ENCODE data around the gene FCHSD2.

Gene FCHSD2

DNA sequence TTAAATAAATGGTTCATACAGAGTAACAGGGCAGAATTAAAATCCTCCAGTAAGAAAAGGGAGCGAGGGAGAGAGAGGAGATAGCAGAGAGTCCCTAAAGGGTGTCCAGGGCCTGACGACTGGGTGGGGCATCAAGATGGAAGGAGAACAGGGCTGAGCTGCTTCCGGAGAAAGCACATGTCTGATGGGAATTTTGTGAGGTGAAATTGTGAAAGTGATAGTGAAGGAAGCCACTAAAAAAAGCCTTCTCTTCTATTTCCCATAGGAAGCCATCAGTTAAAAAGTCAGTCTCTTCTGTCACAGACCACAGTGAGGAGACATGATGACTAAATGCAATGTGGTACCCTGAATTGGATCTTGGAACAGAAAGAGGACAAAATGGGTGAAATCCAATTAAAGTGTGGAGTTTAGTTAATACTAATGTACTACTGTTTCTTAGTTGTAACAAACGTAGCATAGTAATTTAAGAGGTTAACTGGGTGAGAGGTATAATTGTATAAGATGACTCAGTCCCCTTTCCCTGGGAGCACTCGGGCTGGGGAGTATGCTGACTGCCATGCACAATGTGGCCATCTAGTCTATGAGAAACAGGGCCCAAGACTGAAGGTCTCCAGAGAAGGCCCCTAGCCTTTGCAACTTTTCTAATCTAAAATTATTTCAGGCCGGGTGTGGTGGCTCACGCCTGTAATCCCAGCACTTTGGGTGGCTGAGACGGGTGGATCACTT is 29.5 kb upstream of the FCHSD2 start:
- no peak for DNase-seq

DNA sequence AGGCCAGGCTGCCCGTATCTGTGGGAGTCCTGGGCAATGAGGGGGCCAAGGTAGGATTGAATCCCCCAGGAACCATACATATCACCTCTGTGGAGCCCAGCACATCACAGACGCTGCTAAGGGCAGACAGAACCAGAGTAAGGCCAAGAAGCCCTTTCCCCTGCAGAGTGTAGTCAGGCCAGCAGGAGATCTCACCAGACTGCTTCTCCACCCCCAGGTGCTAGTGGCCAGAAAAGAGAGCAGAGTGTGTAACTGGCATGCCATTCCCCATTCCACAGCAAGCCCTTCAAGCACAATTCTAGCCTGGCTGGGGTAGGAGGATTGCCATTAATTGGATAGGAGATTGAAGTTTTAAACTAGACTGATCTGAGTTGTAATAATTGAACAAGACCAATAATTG is 28.0 kb upstream of the FCHSD2 start:
- no peak for DNase-seq

DNA sequence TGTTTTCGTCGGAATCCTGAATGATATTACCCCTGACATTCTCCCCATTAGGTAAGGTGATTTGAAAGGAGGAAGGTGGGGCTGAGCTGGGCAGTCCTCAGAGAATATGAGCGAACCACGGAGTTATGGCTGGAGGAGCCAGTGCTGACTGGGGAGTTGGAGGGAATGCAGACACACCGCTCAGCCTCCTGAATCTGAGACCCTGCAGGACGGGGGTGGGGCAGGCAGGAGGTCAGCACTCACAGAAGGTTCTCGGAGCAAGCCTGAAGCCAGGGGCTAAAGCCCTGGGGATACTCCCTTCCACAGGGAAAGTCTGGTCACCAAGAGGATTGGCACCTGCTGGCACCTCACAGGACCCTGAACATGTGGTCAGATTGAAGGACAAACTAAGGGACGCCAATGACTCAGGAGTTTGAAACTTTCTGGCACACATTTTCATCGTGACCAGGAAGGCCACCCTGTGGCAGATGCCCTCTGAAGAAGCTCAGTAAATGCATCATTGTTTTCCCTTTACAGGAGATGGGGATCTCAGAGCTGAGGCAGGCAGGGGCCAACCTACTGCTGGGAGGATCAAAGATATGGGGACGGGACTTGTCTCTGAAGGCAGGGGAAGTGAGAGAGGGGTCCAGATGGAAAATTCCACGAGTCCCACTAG is 26.9 kb upstream of the FCHSD2 start:
- no peak for DNase-seq

DNA sequence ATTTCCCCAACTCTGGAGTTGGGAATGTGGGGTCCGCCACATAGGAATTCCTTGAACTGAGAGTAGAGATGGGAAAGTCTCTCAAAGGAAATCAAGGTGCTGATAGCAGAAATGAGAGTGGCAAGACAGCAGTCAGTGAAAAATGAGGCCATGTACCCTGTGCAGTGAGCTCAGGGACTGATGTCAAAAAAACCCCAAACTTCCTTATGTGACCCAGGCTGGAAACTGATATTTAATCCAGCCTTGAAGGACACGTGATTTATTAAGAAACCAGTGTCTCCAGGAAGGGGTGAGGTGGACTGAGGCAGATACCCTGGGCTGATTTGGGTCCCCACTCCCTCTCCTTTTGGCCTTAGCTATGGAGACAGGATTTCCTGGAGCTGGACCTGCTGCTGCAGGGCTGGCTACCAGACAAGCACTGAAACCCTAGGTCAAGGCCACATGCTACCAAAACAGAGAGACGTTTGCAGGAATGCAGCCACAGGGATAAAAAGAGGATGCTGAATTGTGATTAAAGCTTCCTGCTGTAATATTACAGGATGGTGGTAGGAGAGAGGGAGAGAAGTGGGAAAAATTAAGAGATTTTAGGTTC is 25.3 kb upstream of the FCHSD2 start:
- DNase-seq: no peak

DNA sequence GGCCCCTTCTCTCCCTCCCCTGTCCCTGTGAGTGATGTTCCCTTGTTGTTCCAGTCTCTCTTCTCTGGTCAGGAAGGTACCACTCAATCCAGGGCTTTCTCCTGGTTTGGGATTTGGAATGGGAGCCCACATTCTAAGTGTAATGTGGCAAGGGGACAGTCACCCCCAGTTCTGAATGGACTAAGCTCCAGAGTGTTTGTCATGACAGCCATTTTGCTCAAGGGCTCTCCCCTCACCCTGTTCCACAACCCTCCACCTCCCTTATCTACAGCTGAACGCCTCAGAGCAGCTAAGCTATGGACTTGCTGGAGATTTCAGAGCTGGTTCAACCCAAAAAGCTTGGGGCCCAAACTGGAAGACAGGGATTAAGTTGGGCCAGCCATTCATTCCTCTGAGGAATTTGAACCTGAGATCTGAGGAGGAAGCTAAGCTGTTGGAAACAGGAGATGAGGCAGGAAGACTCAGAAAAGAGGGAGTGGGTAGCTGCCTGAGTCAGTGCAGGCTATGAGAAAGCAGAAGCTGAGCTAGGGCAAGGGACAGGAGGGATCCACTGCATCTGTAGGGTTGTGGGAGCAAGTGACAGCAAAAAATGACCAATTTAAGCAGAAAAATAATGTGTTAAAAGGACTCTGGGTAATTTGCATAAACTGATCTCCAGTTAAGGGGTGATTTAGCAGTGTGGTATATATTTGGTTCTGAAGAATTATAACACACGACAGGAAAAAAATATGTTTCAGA is 22.9 kb upstream of the FCHSD2 start:
- no peak for DNase-seq

DNA sequence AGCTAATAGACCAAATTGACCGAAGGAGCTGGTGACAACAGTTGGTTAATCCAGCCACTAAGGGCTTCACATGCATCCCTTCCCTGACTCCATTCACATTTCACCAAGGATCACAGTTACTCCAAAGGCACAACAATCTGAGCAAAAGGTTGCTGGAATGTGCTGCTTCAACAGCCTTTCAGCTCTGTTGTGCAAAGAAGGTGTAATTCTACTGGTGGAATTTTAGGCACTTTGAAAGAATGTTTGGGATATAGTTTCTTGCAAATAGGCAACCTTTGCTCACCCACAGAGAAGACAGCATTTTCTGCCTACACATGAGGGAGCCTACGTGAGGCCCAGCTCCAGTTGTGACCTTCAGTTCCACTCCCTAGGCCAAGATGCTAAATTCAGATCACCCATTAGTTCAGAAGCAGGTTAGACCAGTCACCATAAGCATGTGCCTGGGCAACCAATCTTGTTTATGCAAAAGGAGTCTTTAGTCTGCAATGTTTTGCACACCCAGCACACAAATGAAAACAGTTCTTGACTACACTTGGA is 21.6 kb upstream of the FCHSD2 start:
- DNase-seq: no peak

DNA sequence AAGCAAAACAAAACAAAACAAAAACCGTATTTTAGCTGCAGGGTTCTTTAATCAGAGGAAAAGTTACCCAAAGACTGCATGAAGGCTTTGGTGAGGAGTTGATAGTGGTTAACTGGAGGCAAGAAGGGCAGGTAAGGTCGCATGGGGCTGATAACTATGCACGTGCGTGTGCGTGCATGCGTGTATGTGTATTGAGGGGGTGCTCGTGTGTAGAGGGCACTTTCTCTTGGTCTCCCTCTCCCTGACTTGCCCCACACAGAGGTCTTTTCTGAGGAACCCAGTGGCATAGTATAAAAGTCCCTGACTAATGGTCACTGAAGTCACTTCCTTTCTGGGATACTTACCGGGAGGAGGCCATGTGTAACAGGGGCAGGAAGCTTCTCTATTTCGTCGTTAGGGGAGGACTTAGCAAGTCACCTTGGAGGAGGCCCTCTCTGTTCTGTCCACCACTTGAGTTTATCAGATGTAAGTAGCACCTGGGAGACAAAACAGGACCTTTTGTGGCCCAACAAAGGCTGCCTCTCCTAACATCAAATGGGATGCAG is 20.1 kb upstream of the FCHSD2 start:
- DNase-seq: no peak

DNA sequence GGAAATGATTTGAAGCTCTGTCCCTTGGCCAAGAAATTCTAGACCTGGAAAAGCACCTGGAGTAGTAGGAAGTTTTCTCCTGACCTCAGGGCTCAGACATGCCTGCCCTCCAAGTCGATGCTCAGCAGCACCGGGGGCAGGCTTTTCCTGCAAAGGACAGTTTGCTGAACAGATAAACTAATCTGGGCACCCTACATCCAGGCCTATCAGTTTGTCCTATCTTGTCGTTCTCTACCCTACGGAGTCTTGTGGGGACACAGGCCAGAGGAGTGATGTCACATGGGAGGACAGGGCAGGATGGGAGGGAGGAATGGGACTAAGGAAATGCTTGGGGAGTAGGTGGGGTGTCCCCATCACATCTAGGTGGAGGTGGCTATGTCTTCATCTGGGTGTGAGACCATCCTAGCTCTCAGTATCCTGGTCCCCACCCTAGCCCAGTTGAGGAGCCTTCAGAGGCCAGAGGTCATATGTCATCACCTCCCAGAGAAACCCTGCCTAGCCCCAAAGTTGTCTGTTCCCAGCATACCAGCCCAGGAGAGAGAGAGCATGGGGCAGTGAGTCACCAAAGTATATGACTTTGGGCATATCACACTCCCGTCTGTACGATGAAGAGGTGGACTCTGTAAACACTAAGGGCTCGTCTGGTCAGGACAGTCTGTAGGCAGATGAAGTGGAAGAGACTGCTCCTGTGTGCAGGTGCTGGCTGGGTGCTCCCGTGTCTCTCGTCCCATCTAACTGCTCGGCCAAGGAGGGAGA is 18.1 kb upstream of the FCHSD2 start:
- DNase-seq: no peak

DNA sequence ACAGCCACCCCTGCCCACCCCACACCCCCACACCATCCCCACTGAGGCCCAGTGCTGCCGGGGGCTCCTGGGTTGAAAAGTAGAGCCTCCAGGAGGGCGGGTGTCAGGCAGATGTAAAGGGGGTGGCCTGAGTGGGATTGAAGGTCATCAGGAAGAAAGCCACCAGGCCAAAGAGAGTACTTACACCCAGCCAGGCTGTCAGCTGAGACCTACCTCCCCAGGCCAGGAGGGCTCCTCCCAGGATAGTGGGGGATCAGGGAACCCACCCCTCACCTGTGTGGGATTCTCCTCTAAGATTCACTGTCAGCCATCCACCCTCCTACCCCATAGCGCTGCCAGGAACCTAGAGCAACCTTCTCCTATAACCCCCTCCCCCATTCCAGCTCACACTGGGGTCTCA is 17.2 kb upstream of the FCHSD2 start:
- no peak for DNase-seq

DNA sequence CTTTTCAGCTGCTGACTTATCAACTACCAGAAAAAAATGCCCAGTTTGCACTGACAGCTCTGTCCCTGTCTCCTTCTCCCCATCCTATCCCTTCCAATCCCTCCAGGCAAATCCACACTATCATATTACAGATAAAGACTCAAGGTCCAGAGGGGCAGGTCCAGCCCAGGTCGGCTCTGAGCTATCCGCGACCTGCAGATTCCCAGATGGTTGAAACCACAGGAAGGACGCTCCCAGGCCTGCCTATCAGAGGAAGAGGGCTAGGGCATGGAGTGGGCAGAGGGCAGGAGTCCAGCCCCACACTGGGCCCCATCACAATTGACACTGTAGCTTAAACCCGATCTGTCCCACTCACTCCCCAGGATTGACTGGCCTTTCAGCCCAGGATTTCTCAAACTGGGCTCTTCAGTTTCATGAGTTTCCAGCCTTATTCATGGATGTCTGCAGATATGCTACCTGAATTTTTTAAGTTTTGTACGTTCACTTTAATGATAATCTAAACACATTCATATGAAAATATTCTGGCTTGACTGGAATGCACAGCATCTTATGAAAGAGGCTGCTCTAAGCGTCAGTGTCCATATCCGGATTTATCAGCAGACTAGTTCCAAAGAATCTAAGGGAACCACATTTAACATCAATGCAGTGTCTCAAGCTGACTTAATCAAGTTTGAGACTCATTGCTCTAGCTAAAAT is 16.4 kb upstream of the FCHSD2 start:
- DNase-seq: no peak

DNA sequence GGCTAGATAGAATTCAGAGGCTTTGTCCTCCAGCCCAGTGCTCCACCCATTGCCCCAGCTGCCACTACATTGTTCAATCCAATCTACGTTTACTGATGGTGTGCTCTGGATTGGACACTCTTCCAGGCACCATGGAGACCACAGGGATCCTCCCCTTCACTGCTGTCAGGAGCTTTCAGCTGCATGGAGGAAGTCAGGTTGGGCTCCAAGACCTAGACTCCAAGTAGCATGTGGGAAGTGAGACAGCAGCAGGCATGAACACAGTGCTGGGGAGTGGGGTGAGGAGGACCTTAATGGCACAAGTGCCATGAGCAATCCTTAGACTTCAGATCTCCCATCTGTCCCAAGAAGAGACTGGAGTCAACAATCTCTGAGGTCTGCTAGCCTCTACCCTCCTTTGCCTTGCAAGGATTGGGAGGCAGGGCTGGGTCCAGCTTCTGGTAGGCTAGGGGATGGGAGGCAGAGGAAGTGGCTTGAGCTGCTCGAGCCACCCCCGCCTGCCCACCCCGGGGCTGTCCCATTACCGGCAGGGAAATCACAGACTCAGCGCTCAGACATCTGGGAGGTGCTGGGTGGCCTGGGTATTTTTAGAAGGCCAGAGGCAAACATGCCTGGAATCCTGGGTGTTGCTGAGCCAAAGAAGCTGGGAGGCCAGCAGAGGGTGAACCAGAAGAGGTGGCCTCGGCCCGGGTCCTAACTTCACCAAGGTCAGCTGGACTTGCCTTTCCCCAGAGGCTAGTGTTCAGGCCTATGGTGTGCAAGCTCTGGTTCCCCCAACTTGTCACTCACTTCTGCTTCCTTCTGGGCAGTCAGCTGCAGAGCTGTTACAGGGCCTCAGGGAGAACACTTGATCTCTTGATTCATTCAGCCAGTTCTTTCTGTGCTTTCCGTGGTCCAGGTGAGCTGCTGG is 15.2 kb upstream of the FCHSD2 start:
- DNase-seq: no peak

DNA sequence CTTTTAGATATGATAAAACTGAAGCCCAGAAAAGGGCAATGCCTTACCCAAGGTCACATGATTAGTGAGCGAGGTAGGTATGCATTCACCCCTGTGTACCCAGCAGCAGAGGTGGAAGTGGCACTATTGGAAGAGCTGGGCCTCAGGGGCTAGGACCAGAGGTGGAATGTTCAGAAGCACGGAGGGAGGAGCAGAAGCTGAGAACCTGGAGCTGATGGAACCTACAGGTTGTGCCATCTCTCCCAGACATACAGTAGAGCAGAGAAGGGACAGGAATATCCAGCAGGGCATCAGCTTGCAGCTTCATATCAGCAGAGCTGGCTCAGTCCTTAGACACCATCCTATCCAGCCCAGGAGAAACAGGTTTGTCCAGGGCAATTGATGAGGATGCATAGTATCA is 14.6 kb upstream of the FCHSD2 start:
- DNase-seq: no peak

DNA sequence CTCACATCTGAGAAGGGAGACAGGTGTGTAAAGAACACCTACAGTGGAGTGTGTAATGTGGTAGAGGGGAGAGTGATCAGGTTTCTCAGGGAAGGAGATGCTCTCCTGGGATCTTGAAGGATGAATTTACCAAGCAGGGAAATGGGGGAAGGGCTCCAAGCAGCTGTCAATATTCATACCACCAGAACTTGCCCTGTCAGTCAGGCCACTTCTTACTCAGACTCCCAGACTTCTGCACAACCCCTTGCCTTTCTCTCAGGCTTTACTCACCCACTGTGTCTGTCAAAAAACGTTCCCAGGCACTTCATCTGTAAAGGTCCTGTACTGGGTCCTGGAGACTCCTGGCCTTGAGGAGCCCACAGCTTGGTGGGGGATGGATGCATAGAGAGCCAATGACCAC is 14.0 kb upstream of the FCHSD2 start:
- no peak for DNase-seq

DNA sequence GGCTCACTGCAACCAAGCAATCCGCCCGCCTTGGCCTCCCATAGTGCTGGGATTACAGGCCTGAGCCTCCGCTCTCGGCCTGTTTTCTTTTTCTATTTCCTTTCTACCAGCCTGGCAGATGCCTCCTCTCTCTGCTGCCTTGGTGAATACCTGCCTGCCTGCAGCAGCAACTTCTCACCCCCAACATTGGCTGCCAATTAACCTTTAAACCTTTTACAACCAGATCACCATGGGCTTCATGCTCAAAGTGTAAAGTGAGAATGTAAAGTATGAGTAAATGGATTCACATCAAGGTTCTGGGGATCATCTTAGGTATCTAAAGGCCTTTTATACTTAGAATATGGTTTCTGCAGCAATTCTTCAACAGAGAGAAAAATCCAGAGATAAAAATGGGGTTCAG is 13.0 kb upstream of the FCHSD2 start:
- no peak for DNase-seq

DNA sequence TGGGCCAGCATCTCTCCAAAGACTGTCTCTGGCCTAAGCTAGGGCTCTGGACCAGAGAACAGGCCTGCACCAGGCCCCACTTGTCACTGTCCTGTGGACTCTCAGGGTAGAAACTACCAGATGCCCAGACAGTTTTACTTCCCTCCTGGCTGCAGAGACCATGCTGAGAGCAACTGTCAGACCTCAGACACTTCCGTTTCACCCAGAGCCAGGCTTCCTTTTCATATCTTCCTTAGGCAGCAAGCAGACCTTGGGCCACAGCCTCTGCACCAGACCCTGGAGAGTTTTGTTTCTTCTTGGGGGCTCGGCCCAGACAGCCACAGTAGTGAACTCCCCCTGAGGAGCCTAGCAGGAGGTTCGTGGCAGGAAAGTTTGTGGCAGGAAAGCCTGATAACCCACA is 12.1 kb upstream of the FCHSD2 start:
- DNase-seq: no peak

DNA sequence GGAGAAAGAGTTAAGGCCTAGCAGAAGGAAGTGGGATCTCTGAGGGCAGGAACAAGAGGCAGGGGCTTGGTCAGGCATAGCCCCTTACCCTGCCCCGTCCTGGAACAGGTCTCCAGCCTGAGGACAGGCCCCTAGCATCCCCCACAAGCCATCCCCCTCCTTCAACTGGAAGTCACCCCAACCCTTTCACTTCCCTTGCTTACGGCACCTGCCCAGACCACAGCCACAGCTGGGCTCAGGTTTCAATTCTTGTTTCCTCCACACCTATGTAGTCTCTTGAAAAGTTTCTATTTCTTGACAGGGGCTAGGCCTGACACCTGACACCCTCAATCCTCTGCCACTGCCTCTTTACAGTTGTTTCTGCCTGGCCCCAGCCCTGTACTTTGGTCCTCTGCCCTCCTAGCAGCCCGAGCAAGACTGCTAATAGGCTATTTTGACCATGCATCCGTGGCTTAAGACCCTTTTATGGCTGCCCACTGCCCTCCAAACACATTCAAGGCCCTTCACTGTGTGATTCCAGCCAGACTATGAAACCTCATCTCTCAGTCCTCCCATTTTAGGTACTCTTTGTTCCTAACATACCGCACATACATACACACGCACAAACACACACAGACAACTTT is 10.9 kb upstream of the FCHSD2 start:
- DNase-seq: no peak

DNA sequence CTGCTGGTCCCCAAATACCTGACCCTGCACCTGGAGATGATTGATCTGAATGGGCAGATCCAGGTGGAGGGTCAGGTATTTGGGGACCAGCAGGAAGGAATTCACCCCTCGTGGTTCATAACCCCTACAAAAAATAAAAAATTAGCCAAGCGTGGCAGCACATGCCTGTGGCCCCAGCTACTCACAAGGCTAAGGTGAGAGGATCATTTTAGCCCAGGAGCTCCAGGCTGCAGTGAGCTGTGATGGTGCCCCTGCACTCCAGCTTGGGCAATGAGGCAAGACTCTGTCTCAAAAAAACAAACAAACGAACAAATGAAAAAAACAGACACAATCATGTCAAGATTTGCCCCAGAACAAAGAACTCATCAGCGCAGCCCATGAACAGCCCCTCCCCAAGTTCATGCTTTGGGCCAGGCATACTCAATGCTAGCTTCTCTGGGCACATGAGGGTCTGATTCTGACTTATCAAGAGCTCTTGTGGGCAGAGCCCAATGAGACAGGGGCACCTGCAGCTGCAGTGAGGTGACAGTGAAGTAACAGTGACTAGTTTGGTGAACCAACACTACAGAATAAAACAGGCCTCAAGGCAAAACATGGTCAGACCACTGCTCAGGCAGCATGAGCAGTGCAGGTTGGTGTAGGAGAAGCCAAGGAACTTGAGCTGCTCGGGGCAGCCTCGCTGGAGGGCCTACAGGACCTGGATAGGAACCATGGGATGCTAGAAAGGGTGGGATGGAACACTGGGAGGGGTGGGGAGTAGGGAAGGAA is 10.2 kb upstream of the FCHSD2 start:
- DNase-seq: no peak

DNA sequence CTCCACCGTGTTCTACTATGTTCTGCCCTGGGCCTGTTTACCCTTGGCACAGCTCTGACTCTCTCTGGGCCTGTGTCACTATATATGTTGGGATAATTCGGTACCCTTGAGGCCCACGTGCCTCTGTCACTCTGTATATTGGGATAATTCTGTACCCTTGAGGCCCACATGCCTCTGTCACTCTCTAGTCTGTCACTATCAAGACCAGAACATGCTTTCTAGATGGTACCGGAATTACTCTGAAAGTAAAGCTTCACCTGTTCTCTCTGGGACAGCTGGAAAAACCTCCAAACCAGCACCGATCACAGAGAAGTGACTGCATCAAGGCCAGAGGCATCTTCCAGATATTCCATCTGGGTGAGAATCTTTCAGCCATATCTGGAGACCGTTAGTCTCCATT is 9.3 kb upstream of the FCHSD2 start:
- DNase-seq: no peak

DNA sequence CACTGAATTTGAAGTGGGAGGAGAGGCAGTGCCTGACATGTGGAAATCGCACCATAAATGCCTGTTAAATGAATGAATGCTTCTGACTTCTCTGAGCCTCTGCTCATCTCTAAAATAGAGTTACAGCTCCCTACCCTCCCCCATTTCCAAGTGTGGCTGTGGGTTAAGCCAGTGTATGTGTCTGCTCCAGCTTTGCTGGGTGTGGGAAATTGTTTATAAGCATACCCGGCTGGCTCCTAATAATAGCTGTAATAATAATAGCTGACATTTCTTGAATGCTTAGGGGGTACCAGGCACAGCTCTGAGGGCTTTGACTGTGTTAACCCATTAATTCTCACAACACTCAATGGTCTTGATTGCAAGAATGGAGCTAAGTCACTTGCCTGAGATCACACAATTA is 7.0 kb upstream of the FCHSD2 start:
- DNase-seq: no peak
